H1 (cell line): Measurements from ENCODE around the gene NAXE. TPM values are rescaled to one million over a fixed set of nuclear protein-coding genes. Genes with fewer than 3 reads are reported as not detected.

Experiments
- CTCF ChIA-PET: fragments of 300-600 bp; sonication (Branson Sonifier 250); formaldehyde crosslinking; loops from one replicate; lab custom pipeline; 2021; ENCODE audit not compliant: partially characterized antibody; lab: Charles Lee
- POLR2A ChIA-PET: fragments of 300-600 bp; sonication (Branson Sonifier 250); formaldehyde crosslinking; loops from one replicate; lab custom pipeline; 2021; ENCODE audit warnings: inconsistent platforms; ENCODE audit not compliant: partially characterized antibody; lab: Charles Lee
- DNase-seq, 2 experiments: peaks; one replicate each; pipeline versions ENCODE4 v3.0.0 to v3.0.0-alpha.2; 2010 to 2022; ENCODE audit warnings: low spot score in 2 of 2, low read depth in 1 of 2, mixed read lengths in 1 of 2
- FAIRE-seq: peaks from 2 replicates; lab custom pipeline; 2011; peaks lifted over from hg19 to GRCh38; lab: Jason Lieb, UNC
- H2AFZ ChIP-seq: 2 replicates; pipeline ENCODE4 v1.8.1; 2012; ENCODE audit warnings: low read length, inconsistent platforms
- H2AK5ac ChIP-seq: 2 replicates; pipeline ENCODE4 v1.6.1; 2013; ENCODE audit warnings: low read depth, low read length
- H2BK120ac ChIP-seq: replicated peaks from 2 replicates; pipeline ENCODE3; 2013; ENCODE audit warnings: low read depth, low read length, inconsistent platforms
- H2BK12ac ChIP-seq: 2 replicates; pipeline ENCODE4 v1.6.1; 2013; ENCODE audit warnings: low read depth, low read length
- H2BK15ac ChIP-seq: 2 replicates; pipeline ENCODE4 v1.6.1; 2013; ENCODE audit warnings: low read length
- H2BK20ac ChIP-seq: 2 replicates; pipeline ENCODE4 v1.6.1; 2013; ENCODE audit warnings: low read length
- H2BK5ac ChIP-seq: 2 replicates; pipeline ENCODE4 v1.6.1; 2013; ENCODE audit warnings: low read depth, low read length
- H3K14ac ChIP-seq: 2 replicates; pipeline ENCODE4 v1.6.1; 2013; ENCODE audit warnings: inconsistent platforms; ENCODE audit not compliant: insufficient read length
- H3K18ac ChIP-seq: 2 replicates; pipeline ENCODE4 v1.6.1; 2013; ENCODE audit warnings: low read length; ENCODE audit errors: extremely low read depth
- H3K23ac ChIP-seq: 2 replicates; pipeline ENCODE4 v1.6.1; 2013; ENCODE audit warnings: inconsistent platforms; ENCODE audit not compliant: insufficient read length
- H3K23me2 ChIP-seq: 2 replicates; pipeline ENCODE4 v1.6.1; 2013; ENCODE audit warnings: low read depth, low read length
- H3K27ac ChIP-seq: 2 replicates; pipeline ENCODE4 v1.6.1; 2011; ENCODE audit warnings: low read depth, low read length, inconsistent platforms
- H3K27me3 ChIP-seq, 4 experiments: replicated peaks in 1 of 4; 1 replicate in 1 of 4; 2 replicates in 3 of 4; pipeline versions ENCODE4 v1.6.1 to v1.8.1; 2011 to 2013; ENCODE audit warnings: low read length in 3 of 4, mild to moderate bottlenecking in 3 of 4, inconsistent platforms in 2 of 4, mixed read lengths in 2 of 4, moderate library complexity in 1 of 4; ENCODE audit not compliant: control insufficient read depth in 3 of 4, insufficient read depth in 3 of 4; ENCODE audit errors: extremely low read depth in 1 of 4
- H3K36me3 ChIP-seq, 4 experiments: 2 replicates each; pipeline versions ENCODE4 v1.6.1 to v1.8.1; 2011 to 2013; ENCODE audit warnings: mild to moderate bottlenecking in 4 of 4, low read length in 3 of 4, moderate library complexity in 2 of 4, control low read depth in 1 of 4, inconsistent platforms in 1 of 4; ENCODE audit not compliant: insufficient read depth in 4 of 4, control insufficient read depth in 2 of 4
- H3K4ac ChIP-seq: replicated peaks from 2 replicates; pipeline ENCODE3; 2013; ENCODE audit warnings: low read length, low read depth, mixed read lengths, inconsistent platforms; ENCODE audit not compliant: insufficient read length
- H3K4me1 ChIP-seq, 4 experiments: replicated peaks in 1 of 4; 1 replicate in 1 of 4; 2 replicates in 3 of 4; pipeline versions ENCODE4 v1.6.1 to v1.8.1; 2011 to 2013; ENCODE audit warnings: low read length in 3 of 4, inconsistent platforms in 2 of 4, mixed read lengths in 1 of 4; ENCODE audit not compliant: insufficient read depth in 4 of 4, control insufficient read depth in 3 of 4
- H3K4me2 ChIP-seq, 2 experiments: 2 replicates each; pipeline versions ENCODE4 v1.6.1 to v1.8.1; 2011 to 2013; ENCODE audit warnings: low read depth in 2 of 2, low read length in 2 of 2, control low read depth in 1 of 2, inconsistent platforms in 1 of 2, mild to moderate bottlenecking in 1 of 2; ENCODE audit not compliant: insufficient read depth in 1 of 2
- H3K4me3 ChIP-seq, 4 experiments: fragments of 200-600, 300-600 bp in 1 of 4; sonication (generic), shearing (Covaris generic), sonication (Bioruptor Twin) in 1 of 4; 2 replicates each; pipeline versions ENCODE4 v1.5.1 to v1.8.1; 2011 to 2016; ENCODE audit warnings: low read length in 4 of 4, low read depth in 3 of 4, control low read depth in 2 of 4, inconsistent platforms in 2 of 4, mild to moderate bottlenecking in 2 of 4, mixed read lengths in 1 of 4, moderate library complexity in 1 of 4; ENCODE audit not compliant: insufficient read depth in 2 of 4; ENCODE audit errors: extremely low read depth in 1 of 4
- H3K56ac ChIP-seq: replicated peaks from 2 replicates; pipeline ENCODE3; 2013; ENCODE audit warnings: low read depth, mild to moderate bottlenecking, mixed read lengths, low read length, inconsistent platforms; ENCODE audit not compliant: insufficient read length
- H3K79me1 ChIP-seq: 2 replicates; pipeline ENCODE4 v1.6.1; 2013; ENCODE audit warnings: low read depth, low read length, control low read depth
- H3K79me2 ChIP-seq, 2 experiments: 2 replicates each; pipeline versions ENCODE4 v1.6.1 to v1.8.1; 2012 to 2013; ENCODE audit warnings: low read length in 2 of 2, mild to moderate bottlenecking in 2 of 2, inconsistent platforms in 1 of 2; ENCODE audit not compliant: insufficient read depth in 2 of 2, control insufficient read depth in 1 of 2
- H3K9ac ChIP-seq, 4 experiments: replicated peaks in 1 of 4; 1 replicate in 1 of 4; 2 replicates in 3 of 4; pipeline versions ENCODE4 v1.6.1 to v1.8.1; 2011 to 2013; ENCODE audit warnings: low read depth in 3 of 4, low read length in 3 of 4, control low read depth in 2 of 4, mild to moderate bottlenecking in 2 of 4, moderate library complexity in 2 of 4, inconsistent platforms in 1 of 4; ENCODE audit errors: extremely low read depth in 1 of 4
- H3K9me3 ChIP-seq, 2 experiments: 2 replicates each; pipeline versions ENCODE4 v1.6.1 to v1.8.1; 2012 to 2013; ENCODE audit warnings: mild to moderate bottlenecking in 2 of 2, moderate library complexity in 2 of 2, control low read depth in 1 of 2, inconsistent platforms in 1 of 2, low read depth in 1 of 2, low read length in 1 of 2, mixed read lengths in 1 of 2; ENCODE audit not compliant: insufficient read depth in 2 of 2
- H4K20me1 ChIP-seq, 2 experiments: replicated peaks in 1 of 2; 2 replicates each; pipeline versions ENCODE3 to v1.8.1; 2011 to 2013; ENCODE audit warnings: inconsistent platforms in 2 of 2, low read length in 2 of 2, mild to moderate bottlenecking in 1 of 2; ENCODE audit not compliant: insufficient read depth in 2 of 2, control insufficient read depth in 1 of 2
- H4K5ac ChIP-seq: 2 replicates; pipeline ENCODE4 v1.6.1; 2013; ENCODE audit warnings: low read length, low read depth, mixed read lengths, inconsistent platforms; ENCODE audit not compliant: insufficient read length
- H4K8ac ChIP-seq: 2 replicates; pipeline ENCODE4 v1.8.0; 2013; ENCODE audit warnings: mild to moderate bottlenecking, moderate library complexity, low read length, inconsistent platforms; ENCODE audit not compliant: insufficient read depth; ENCODE audit errors: extremely low read depth
- H4K91ac ChIP-seq: replicated peaks from 2 replicates; pipeline ENCODE3; 2013; ENCODE audit warnings: low read length, mixed read lengths, inconsistent platforms; ENCODE audit not compliant: insufficient read length
- EGR1 ChIP-seq: IDR thresholded peaks from 2 replicates; pipeline ENCODE4 v1.6.1; 2011; ENCODE audit warnings: low read depth, low read length, borderline replicate concordance
- HDAC6 ChIP-seq: IDR thresholded peaks from one replicate; pipeline ENCODE4 v1.7.1; 2012; ENCODE audit warnings: low read depth, mild to moderate bottlenecking, inconsistent platforms, low read length, moderate library complexity
- KDM1A ChIP-seq: fragments of 200-600, 300-600 bp; sonication (generic); IDR thresholded peaks from 2 replicates; pipeline ENCODE4 v1.7.1; 2016; ENCODE audit warnings: mild to moderate bottlenecking, low read length, borderline replicate concordance
- KDM4A ChIP-seq: IDR thresholded peaks from one replicate; pipeline ENCODE4 v1.7.1; 2012; ENCODE audit warnings: low read depth, mild to moderate bottlenecking, moderate library complexity, low read length, inconsistent platforms; ENCODE audit not compliant: severe bottlenecking
- NANOG ChIP-seq: IDR thresholded peaks from 2 replicates; pipeline ENCODE4 v1.6.1; 2011; ENCODE audit warnings: low read length, low read depth, mild to moderate bottlenecking, inconsistent platforms; ENCODE audit not compliant: insufficient read depth, poor library complexity, severe bottlenecking
- POLR2AphosphoS5 ChIP-seq: IDR thresholded peaks from 2 replicates; pipeline ENCODE4 v1.6.1; 2011; ENCODE audit warnings: low read depth, low read length
- SIRT6 ChIP-seq: IDR thresholded peaks from one replicate; pipeline ENCODE4 v1.7.1; 2012; ENCODE audit warnings: low read length, inconsistent platforms
- SRF ChIP-seq: IDR thresholded peaks from 2 replicates; pipeline ENCODE4 v1.6.1; 2011; ENCODE audit warnings: mild to moderate bottlenecking, low read depth, low read length, moderate library complexity
- ZNF274 ChIP-seq: IDR thresholded peaks from 2 replicates; pipeline ENCODE4 v1.7.0; 2012; ENCODE audit warnings: low read length, borderline replicate concordance; ENCODE audit errors: extremely low read depth
- WGBS, 2 experiments: shearing (Covaris generic) in 1 of 2; methylation state at CpG; one replicate each; pipeline versions ENCODE4 v1.1.6 to v1.1.7; 2013 to 2015; ENCODE audit warnings: low lambda C conversion rate in 2 of 2, mixed read lengths in 2 of 2, inconsistent platforms in 1 of 2, low coverage in 1 of 2, missing lambda C conversion rate in 1 of 2; ENCODE audit not compliant: insufficient replicate concordance in 2 of 2, insufficient coverage in 1 of 2, insufficient read length in 1 of 2; ENCODE audit errors: extremely low coverage in 1 of 2, missing lambda C conversion rate in 1 of 2; 5-methylcytosine and 5-hydroxymethylcytosine counted together
- polyA plus RNA-seq, 7 experiments: library from polyadenylated mRNA; depleted of rRNA in 3 of 7; stranded (reverse) in 5 of 7; unstranded in 2 of 7; fragments of >200 nt in 5 of 7; fragments of 200-250 nt in 2 of 7; gene quantifications; 1 replicate in 5 of 7; 2 replicates in 1 of 7; 4 replicates in 1 of 7; pipeline versions ENCODE4 v1.2.1 to v1.2.3, GENCODE V29; 2011 to 2013; ENCODE audit warnings: missing spikeins in 2 of 7, mixed read lengths in 2 of 7
- total RNA-seq: library from RNA; stranded (reverse); fragmentation: NEBNext Ultra II Directional; extraction: Animal tissue kit (Norgen Biotek cat#: 25700); gene quantifications from 2 replicates; pipeline ENCODE4 v1.2.1, GENCODE V29; 2021

The NAXE gene
- total and polyA plus RNA-seq, 2 of the 8 experiments (the other 6 are each of a cell fraction or from before 2014, with no cell fraction given) = 73.1 to 74.3 TPM

GRCh38 chr1:156549831-156550230, 41.7 kb upstream of the NAXE start:
- H3K79me2 ChIP-seq = no peaks in the 10 kb centered on the region
- no peak overlapping the region; the same call in 1 of the 2 replicates for H2BK5ac ChIP-seq
- ChIA-PET POLR2A (interaction anchor here (0.9 to 1.6 kb wide), 2 partner anchors 13 to 52 kb away, joined by 3 read pairs; partner anchors contain the start of gene GPATCH4), CTCF (interaction anchor here (0.6 to 6.8 kb wide), 9 partner anchors 9 to 777 kb away, joined by 3 to 33 read pairs (median 3); partner anchors contain the start of gene NAXE)
- H3K23me2 ChIP-seq = no peaks in the 10 kb centered on the region
- peaks cover 3 to 24% (median 13%) of the 10 kb centered on the region in 4 experiments; a peak in 6 of 8 replicates for H3K36me3 ChIP-seq
- no peak overlapping the region for H4K5ac ChIP-seq
- no peak overlapping the region for H3K56ac ChIP-seq
- no peak overlapping the region for H3K4me3 ChIP-seq
- FAIRE-seq (no peak), DNase-seq (no peak)
- no peak overlapping the region for H2BK20ac ChIP-seq
- 94% methylated on average over 1 of the region's 1 CpG; no CpG with 5 or more reads in 1 of the 2 experiments for WGBS, 2 experiments
- no peak overlapping the region for H2AK5ac ChIP-seq
- no peak overlapping the region for H2AFZ ChIP-seq
- no peak overlapping the region for H4K91ac ChIP-seq
- peaks cover 0 to 8% of the 10 kb centered on the region in 2 experiments for H4K20me1 ChIP-seq
- H3K4ac ChIP-seq = no peak overlapping the region
- TF ChIP-seq NANOG (no peak), ZNF274 (no peak), POLR2AphosphoS5 (no peak), SIRT6 (no peak), HDAC6 (no peak), KDM1A (no peak), SRF (no peak), EGR1 (no peak), KDM4A (no peak)
- no peaks in the 10 kb centered on the region for H3K9me3 ChIP-seq
- no peaks in the 10 kb centered on the region for H3K27me3 ChIP-seq
- H4K8ac ChIP-seq = no peak overlapping the region
- H3K14ac ChIP-seq = no peak overlapping the region
- no peak overlapping the region for H2BK120ac ChIP-seq
- H3K18ac ChIP-seq = no peak overlapping the region
- no peaks in the 10 kb centered on the region for H3K4me1 ChIP-seq
- H2BK12ac ChIP-seq = no peak overlapping the region
- H3K4me2 ChIP-seq = no peak overlapping the region
- H2BK15ac ChIP-seq = no peak overlapping the region
- H3K23ac ChIP-seq = no peak overlapping the region
- no peaks in the 10 kb centered on the region for H3K79me1 ChIP-seq
- H3K9ac ChIP-seq = no peak overlapping the region; a peak in 1 of 7 replicates
- H3K27ac ChIP-seq = no peak overlapping the region
